IMR-90 (cell line): ENCODE measurements around the gene UBXN2A. TPM values are rescaled to one million over a fixed set of nuclear protein-coding genes. Genes with fewer than 3 reads are reported as not detected.
A peak's percentile ranks its signal among the peaks of the same experiment; 100 is the strongest.

Experiments used
- ATAC-seq: fragments of 200-7000 bp; cut with Tn5 transposase; 2 replicates; pipeline ENCODE4 v1.9.1; 2020; ENCODE audit warnings: low read depth, mild to moderate bottlenecking, moderate library complexity
- BruUV-seq: library from RNA; stranded (reverse); fragments of 400-500 nt; replicated peaks from 2 replicates; lab custom pipeline; 2021; lab: Mats Ljungman, UMichigan
- CTCF ChIA-PET: fragments of 300-600 bp; formaldehyde crosslinking; extraction: SDS; loops from one replicate; lab custom pipeline; 2021; ENCODE audit warnings: antibody characterized with exemption; lab: Yijun Ruan, JAX
- POLR2A ChIA-PET: fragments of 300-600 bp; sonication (Branson Sonifier 250); formaldehyde crosslinking; loops from one replicate; lab custom pipeline; 2022; ENCODE audit warnings: antibody characterized with exemption; ENCODE audit not compliant: unreplicated experiment; lab: Charles Lee
- DNase-seq: peaks from one replicate; pipeline ENCODE4 v3.0.0; 2013
- H2AFZ ChIP-seq: replicated peaks from 2 replicates; pipeline ENCODE3; 2013; ENCODE audit warnings: low read length, mild to moderate bottlenecking; ENCODE audit not compliant: poor library complexity
- H2AK5ac ChIP-seq: 2 replicates; pipeline ENCODE4 v1.6.1; 2013; ENCODE audit warnings: low read depth, low read length, inconsistent platforms
- H2AK9ac ChIP-seq: replicated peaks from 2 replicates; pipeline ENCODE3; 2013; ENCODE audit warnings: mild to moderate bottlenecking, low read depth, low read length, moderate library complexity; ENCODE audit not compliant: poor library complexity
- H2BK120ac ChIP-seq: 2 replicates; pipeline ENCODE4 v1.6.1; 2013; ENCODE audit warnings: low read depth, low read length, inconsistent platforms
- H2BK15ac ChIP-seq: 3 replicates; pipeline ENCODE4 v1.6.1; 2013; ENCODE audit warnings: low read depth, low read length, inconsistent platforms
- H2BK20ac ChIP-seq: 2 replicates; pipeline ENCODE4 v1.6.1; 2013; ENCODE audit warnings: low read depth, mild to moderate bottlenecking, inconsistent platforms, low read length, moderate library complexity
- H2BK5ac ChIP-seq: 2 replicates; pipeline ENCODE4 v1.6.1; 2013; ENCODE audit warnings: mild to moderate bottlenecking, low read depth, low read length, inconsistent platforms; ENCODE audit not compliant: poor library complexity, severe bottlenecking
- H3K14ac ChIP-seq: replicated peaks from 2 replicates; pipeline ENCODE4 v1.6.1; 2013; ENCODE audit warnings: low read depth, low read length, inconsistent platforms
- H3K18ac ChIP-seq: 2 replicates; pipeline ENCODE4 v1.6.1; 2013; ENCODE audit warnings: low read depth, low read length, control low read depth
- H3K23ac ChIP-seq: 2 replicates; pipeline ENCODE4 v1.6.1; 2013; ENCODE audit warnings: low read depth, low read length, inconsistent platforms
- H3K27ac ChIP-seq: 2 replicates; pipeline ENCODE4 v1.5.1; 2013; ENCODE audit warnings: mild to moderate bottlenecking, control low read depth, low read length; ENCODE audit not compliant: insufficient read depth
- H3K27me3 ChIP-seq: 2 replicates; pipeline ENCODE4 v1.6.1; 2013; ENCODE audit warnings: low read length; ENCODE audit not compliant: control insufficient read depth, insufficient read depth
- H3K36me3 ChIP-seq: 2 replicates; pipeline ENCODE4 v1.6.1; 2013; ENCODE audit warnings: low read length, mixed read lengths; ENCODE audit not compliant: control insufficient read depth, insufficient read depth
- H3K4ac ChIP-seq: 2 replicates; pipeline ENCODE4 v1.6.1; 2013; ENCODE audit warnings: low read depth, low read length, inconsistent platforms
- H3K4me1 ChIP-seq: 2 replicates; pipeline ENCODE4 v1.6.1; 2013; ENCODE audit warnings: low read length, mixed read lengths; ENCODE audit not compliant: control insufficient read depth, insufficient read depth
- H3K4me2 ChIP-seq: 2 replicates; pipeline ENCODE4 v1.6.1; 2013; ENCODE audit warnings: low read depth, mild to moderate bottlenecking, control low read depth, low read length, moderate library complexity
- H3K4me3 ChIP-seq: 2 replicates; pipeline ENCODE4 v1.5.1; 2013; ENCODE audit warnings: low read depth, mild to moderate bottlenecking, control low read depth, low read length, moderate library complexity; ENCODE audit not compliant: insufficient read depth
- H3K56ac ChIP-seq: 2 replicates; pipeline ENCODE4 v1.6.1; 2013; ENCODE audit warnings: low read length, inconsistent platforms; ENCODE audit not compliant: insufficient read depth; ENCODE audit errors: extremely low read depth
- H3K79me1 ChIP-seq, 2 experiments: 2 replicates each; pipeline ENCODE4 v1.6.1; 2013; ENCODE audit warnings: low read length in 2 of 2, inconsistent platforms in 1 of 2, low read depth in 1 of 2
- H3K9ac ChIP-seq: 2 replicates; pipeline ENCODE4 v1.6.1; 2013; ENCODE audit warnings: low read depth, low read length, control low read depth
- H3K9me1 ChIP-seq: 2 replicates; pipeline ENCODE4 v1.6.1; 2013; ENCODE audit warnings: low read length, inconsistent platforms; ENCODE audit not compliant: insufficient read depth
- H3K9me3 ChIP-seq: 2 replicates; pipeline ENCODE4 v1.6.1; 2013; ENCODE audit warnings: low read length; ENCODE audit not compliant: control insufficient read depth, insufficient read depth
- H4K20me1 ChIP-seq: 2 replicates; pipeline ENCODE4 v1.6.1; 2013; ENCODE audit warnings: low read length, inconsistent platforms; ENCODE audit not compliant: insufficient read depth
- H4K5ac ChIP-seq: 2 replicates; pipeline ENCODE4 v1.6.1; 2013; ENCODE audit warnings: mild to moderate bottlenecking, low read depth, low read length, control low read depth
- H4K8ac ChIP-seq, 2 experiments: 2 replicates each; pipeline ENCODE4 v1.6.1; 2013; ENCODE audit warnings: low read depth in 2 of 2, low read length in 2 of 2, control low read depth in 1 of 2, inconsistent platforms in 1 of 2
- H4K91ac ChIP-seq: 2 replicates; pipeline ENCODE4 v1.6.1; 2013; ENCODE audit warnings: low read depth, low read length, inconsistent platforms; ENCODE audit not compliant: insufficient read depth
- MAFK ChIP-seq: IDR thresholded peaks from 2 replicates; pipeline ENCODE4 v1.6.1; 2012; ENCODE audit warnings: low read depth, low read length, improper control_type of control experiment
- MAZ ChIP-seq: IDR thresholded peaks from 2 replicates; pipeline ENCODE4 v1.6.1; 2012; ENCODE audit warnings: low read depth, mild to moderate bottlenecking, low read length, improper control_type of control experiment, moderate library complexity, borderline replicate concordance
- MXI1 ChIP-seq: IDR thresholded peaks from 2 replicates; pipeline ENCODE4 v1.6.1; 2012; ENCODE audit warnings: low read depth, mild to moderate bottlenecking, low read length, moderate library complexity, borderline replicate concordance
- SMC3 ChIP-seq: fragments of 150-350 bp; IDR thresholded peaks from 2 replicates; pipeline ENCODE4 v1.6.1; 2016; ENCODE audit warnings: low read depth, mild to moderate bottlenecking, antibody characterized with exemption, low read length, moderate library complexity
- WGBS, 2 experiments: methylation state at CpG; one replicate each; pipeline versions ENCODE4 v1.1.5 to v1.1.7; 2013; ENCODE audit warnings: missing lambda C conversion rate in 2 of 2; ENCODE audit not compliant: insufficient read length in 1 of 2; ENCODE audit errors: extremely low coverage in 2 of 2; 5-methylcytosine and 5-hydroxymethylcytosine counted together
- dilution Hi-C: fragments of 300-500 bp; cut with HindIII; formaldehyde crosslinking; loops from one replicate; pipeline ENCODE4 v1.14.3; 2018; ENCODE audit warnings: low sequenced_read_pairs; ENCODE audit not compliant: unreplicated experiment
- in situ Hi-C: fragments of 300-500 bp; cut with MboI; formaldehyde crosslinking; loops from 3 replicates; pipeline ENCODE4 v1.14.3; 2019; ENCODE audit warnings: low sequenced_read_pairs, inconsistent platforms, mixed read lengths
- intact Hi-C: fragments of 100-400 bp; cut with micrococcal nuclease; formaldehyde crosslinking; loops from 2 replicates; pipeline ENCODE4 v1.10.0; 2022
- polyA plus RNA-seq, 3 experiments: library from polyadenylated mRNA; depleted of rRNA; stranded (reverse); fragments of >200 nt; gene quantifications; 2 replicates each; pipeline ENCODE4 v1.2.3, GENCODE V29; 2012; ENCODE audit warnings: low replicate concordance in 1 of 3
- total RNA-seq: library from RNA; depleted of rRNA; stranded (reverse); fragments of >200 nt; gene quantifications from 2 replicates; pipeline ENCODE4 v1.2.3, GENCODE V29; 2012
- TF ChIP-seq, protein P1 (sequence below): fragments of 150-350 bp; IDR thresholded peaks from 2 replicates; pipeline ENCODE4 v1.6.1; 2016; ENCODE audit warnings: low read depth, mild to moderate bottlenecking, low read length, moderate library complexity, borderline replicate concordance
- TF ChIP-seq, protein P2 (sequence below): fragments of 150-350 bp; IDR thresholded peaks from 2 replicates; pipeline ENCODE4 v1.6.1; 2017; ENCODE audit warnings: mild to moderate bottlenecking, antibody characterized with exemption, low read length, low read depth
- TF ChIP-seq, protein P3 (sequence below): conservative IDR thresholded peaks from 2 replicates; pipeline ENCODE4 v1.5.1; 2012; ENCODE audit warnings: mild to moderate bottlenecking, low read depth, low read length, improper control_type of control experiment

Gene UBXN2A
- total and polyA plus RNA-seq, 2 of the 4 experiments (the other 2 are of a cell fraction): 4.6 to 7.7 TPM

DNA sequence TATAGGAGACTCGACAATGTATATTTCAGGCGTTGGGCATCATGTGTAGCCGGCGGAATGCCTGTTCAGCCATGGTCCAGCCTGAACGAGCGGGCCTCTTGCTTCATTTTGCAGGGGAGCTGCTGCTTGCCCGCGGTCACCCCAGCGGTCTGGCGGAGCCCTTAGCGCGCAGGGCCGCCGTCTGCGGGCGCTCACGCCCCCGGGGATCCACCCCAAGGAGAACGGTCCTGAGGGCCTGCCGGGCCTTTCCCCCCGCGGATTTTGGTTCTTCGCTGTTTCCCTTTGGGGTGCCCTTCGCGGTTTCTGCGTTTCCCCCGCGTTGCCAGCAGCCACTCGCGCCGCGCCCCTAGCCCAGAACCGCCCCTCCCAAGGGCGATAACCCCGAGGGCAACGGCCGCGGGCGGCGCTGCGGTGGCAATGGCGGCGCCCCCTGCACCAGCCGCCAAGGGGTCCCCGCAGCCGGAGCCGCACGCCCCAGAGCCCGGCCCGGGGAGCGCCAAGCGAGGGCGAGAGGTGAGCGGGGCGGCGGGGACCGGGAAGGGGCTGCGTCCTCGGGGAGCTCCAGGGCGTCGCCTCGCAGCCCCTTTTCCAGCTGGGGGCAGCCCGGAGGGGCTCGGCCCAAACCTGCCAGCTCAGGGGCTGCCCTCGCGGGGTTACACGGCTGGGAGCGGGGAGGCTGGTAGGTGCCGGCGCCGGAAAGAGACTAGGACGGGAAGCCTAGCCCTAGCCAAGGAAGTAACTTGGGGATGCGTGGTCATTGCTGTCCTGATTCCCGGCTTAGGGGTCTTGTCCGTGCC lies 69.6 kb downstream of the UBXN2A start, which contains the start of gene MFSD2B (continued):
- TF ChIP-seq, protein P1, sequence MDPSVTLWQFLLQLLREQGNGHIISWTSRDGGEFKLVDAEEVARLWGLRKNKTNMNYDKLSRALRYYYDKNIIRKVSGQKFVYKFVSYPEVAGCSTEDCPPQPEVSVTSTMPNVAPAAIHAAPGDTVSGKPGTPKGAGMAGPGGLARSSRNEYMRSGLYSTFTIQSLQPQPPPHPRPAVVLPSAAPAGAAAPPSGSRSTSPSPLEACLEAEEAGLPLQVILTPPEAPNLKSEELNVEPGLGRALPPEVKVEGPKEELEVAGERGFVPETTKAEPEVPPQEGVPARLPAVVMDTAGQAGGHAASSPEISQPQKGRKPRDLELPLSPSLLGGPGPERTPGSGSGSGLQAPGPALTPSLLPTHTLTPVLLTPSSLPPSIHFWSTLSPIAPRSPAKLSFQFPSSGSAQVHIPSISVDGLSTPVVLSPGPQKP: no peak

DNA sequence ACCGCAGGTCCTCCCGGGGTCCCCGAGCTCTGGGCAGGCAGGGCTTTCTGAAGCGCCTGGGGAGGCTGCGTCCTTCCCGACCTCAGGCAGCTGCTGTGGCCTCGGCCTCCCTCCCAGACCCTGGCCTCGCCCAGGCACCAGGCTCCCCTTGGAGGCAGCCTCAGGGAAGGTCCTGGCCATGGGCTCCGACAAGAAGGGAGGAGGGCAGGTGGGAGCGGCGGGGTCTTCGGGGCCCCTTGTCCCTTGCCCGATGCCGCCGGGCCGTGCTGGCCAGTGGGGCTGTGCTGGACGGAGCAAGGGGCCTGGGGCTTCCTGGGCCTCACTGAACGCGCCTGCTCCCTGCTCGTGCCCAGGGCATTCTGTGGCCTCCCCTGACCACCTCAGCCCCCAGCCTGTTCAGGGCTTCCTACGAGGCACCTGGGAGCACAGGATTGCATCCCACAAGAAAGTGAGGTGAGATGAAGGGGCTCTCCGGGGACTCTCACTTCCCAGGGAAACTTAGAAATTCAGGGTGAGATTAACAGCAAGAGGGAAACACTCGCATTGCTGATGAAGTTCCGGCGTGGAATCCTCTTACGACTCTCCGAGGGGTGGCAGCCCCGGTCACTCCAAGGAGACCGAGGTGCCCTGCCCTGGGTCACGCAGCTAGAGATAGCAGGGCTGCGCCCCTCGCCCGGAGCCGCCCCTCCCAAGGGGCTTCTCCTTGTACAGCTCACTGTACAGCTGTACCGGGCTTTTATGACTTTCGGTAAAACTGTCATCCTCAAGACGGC lies 70.4 kb downstream of the UBXN2A start:
- Histone ChIP-seq H4K8ac (peak overlapping the region in 1 of 2 experiments; percentile 22; a peak in 1 of 4 replicates), H2BK120ac (no peak overlapping the region), H3K14ac (no peak overlapping the region), H3K4ac (peak overlapping the region; percentile 39; the same call in 1 of the 2 replicates), H3K9me1 (peaks cover 11% of the 10 kb centered on the region), H2BK20ac (no peak overlapping the region), H3K9me3 (no peaks in the 10 kb centered on the region), H4K20me1 (no peaks in the 10 kb centered on the region), H2AK5ac (no peak overlapping the region; the same call in 1 of the 2 replicates), H2AFZ (peak overlapping the region; percentile 87), H3K36me3 (no peaks in the 10 kb centered on the region), H2BK5ac (no peak overlapping the region), H2AK9ac (no peak overlapping the region), H4K5ac (no peak overlapping the region; the same call in 1 of the 2 replicates), H4K91ac (no peak overlapping the region), H3K27me3 (peaks cover 8% of the 10 kb centered on the region), H3K4me3 (no peak overlapping the region), H3K18ac (no peak overlapping the region), H3K9ac (no peak overlapping the region), H3K79me1 (no peaks in the 10 kb centered on the region; a peak in 1 of 4 replicates), H3K27ac (no peak overlapping the region), H3K56ac (no peak overlapping the region), H3K4me2 (no peak overlapping the region; the same call in 1 of the 2 replicates), H3K4me1 (peaks cover 1% of the 10 kb centered on the region), H2BK15ac (no peak overlapping the region), H3K23ac (no peak overlapping the region)
- BruUV-seq: no TSS peak
- dilution Hi-C loops: no loop called here
- ATAC-seq: peak; percentile 6; the same call in 1 of the 2 replicates
- in situ Hi-C loops: no loop called here
- POLR2A ChIA-PET: no interaction called here
- 79% methylated on average over 18 of the region's 37 CpGs; no CpG with 5 or more reads in 1 of the 2 experiments for WGBS, 2 experiments
- CTCF ChIA-PET: no interaction called here
- intact Hi-C loops: no loop called here
- no peak for DNase-seq
- no peak for TF ChIP-seq MXI1
- no peak for TF ChIP-seq MAFK
- TF ChIP-seq, protein P2, sequence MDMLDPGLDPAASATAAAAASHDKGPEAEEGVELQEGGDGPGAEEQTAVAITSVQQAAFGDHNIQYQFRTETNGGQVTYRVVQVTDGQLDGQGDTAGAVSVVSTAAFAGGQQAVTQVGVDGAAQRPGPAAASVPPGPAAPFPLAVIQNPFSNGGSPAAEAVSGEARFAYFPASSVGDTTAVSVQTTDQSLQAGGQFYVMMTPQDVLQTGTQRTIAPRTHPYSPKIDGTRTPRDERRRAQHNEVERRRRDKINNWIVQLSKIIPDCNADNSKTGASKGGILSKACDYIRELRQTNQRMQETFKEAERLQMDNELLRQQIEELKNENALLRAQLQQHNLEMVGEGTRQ: no peak
- no peak for TF ChIP-seq SMC3
- TF ChIP-seq MAZ: no peak
- TF ChIP-seq, protein P3, sequence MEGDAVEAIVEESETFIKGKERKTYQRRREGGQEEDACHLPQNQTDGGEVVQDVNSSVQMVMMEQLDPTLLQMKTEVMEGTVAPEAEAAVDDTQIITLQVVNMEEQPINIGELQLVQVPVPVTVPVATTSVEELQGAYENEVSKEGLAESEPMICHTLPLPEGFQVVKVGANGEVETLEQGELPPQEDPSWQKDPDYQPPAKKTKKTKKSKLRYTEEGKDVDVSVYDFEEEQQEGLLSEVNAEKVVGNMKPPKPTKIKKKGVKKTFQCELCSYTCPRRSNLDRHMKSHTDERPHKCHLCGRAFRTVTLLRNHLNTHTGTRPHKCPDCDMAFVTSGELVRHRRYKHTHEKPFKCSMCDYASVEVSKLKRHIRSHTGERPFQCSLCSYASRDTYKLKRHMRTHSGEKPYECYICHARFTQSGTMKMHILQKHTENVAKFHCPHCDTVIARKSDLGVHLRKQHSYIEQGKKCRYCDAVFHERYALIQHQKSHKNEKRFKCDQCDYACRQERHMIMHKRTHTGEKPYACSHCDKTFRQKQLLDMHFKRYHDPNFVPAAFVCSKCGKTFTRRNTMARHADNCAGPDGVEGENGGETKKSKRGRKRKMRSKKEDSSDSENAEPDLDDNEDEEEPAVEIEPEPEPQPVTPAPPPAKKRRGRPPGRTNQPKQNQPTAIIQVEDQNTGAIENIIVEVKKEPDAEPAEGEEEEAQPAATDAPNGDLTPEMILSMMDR: no peak
- TF ChIP-seq, protein P1: no peak
